DOHH2 (cell line): ENCODE data around the gene GYPC.
"Not testable (repeated sequence)": the region's sequence is repeated elsewhere in the genome, so short reads cannot be mapped to it uniquely, and the experiment has no call there.

Experiments used
- H3F3A ChIP-seq: fragments of 200-600 bp; sonication (generic), shearing (Covaris generic); 2 replicates; pipeline ENCODE4 v1.6.0; 2016; ENCODE audit warnings: antibody characterized with exemption, mild to moderate bottlenecking; ENCODE audit not compliant: control insufficient read depth, insufficient read depth
- H3K27ac ChIP-seq: fragments of 200-600 bp; sonication (generic); 2 replicates; pipeline ENCODE4 v1.5.1; 2014; ENCODE audit warnings: low read depth, mild to moderate bottlenecking, low read length, moderate library complexity
- H3K27me3 ChIP-seq: fragments of 200-600 bp; sonication (generic); 2 replicates; pipeline ENCODE4 v1.6.1; 2014; ENCODE audit warnings: mild to moderate bottlenecking, low read length, mixed read lengths; ENCODE audit not compliant: control insufficient read depth
- H3K36me3 ChIP-seq: fragments of 200-600 bp; sonication (generic); 2 replicates; pipeline ENCODE4 v1.6.1; 2014; ENCODE audit warnings: mild to moderate bottlenecking, low read length, moderate library complexity, mixed read lengths; ENCODE audit not compliant: control insufficient read depth
- H3K4me1 ChIP-seq: fragments of 200-600 bp; sonication (generic); 2 replicates; pipeline ENCODE4 v1.6.1; 2014; ENCODE audit warnings: mild to moderate bottlenecking, low read length, mixed read lengths; ENCODE audit not compliant: control insufficient read depth
- H3K4me2 ChIP-seq: fragments of 200-600 bp; sonication (generic); 2 replicates; pipeline ENCODE4 v1.6.0; 2014; ENCODE audit warnings: mild to moderate bottlenecking, low read length, moderate library complexity
- H3K4me3 ChIP-seq: fragments of 200-600 bp; sonication (generic); 2 replicates; pipeline ENCODE4 v1.5.1; 2014; ENCODE audit warnings: mild to moderate bottlenecking, low read length, mixed read lengths
- H3K79me2 ChIP-seq: fragments of 200-600 bp; sonication (generic); 2 replicates; pipeline ENCODE4 v1.6.1; 2014; ENCODE audit warnings: mild to moderate bottlenecking, low read length, mixed read lengths; ENCODE audit not compliant: control insufficient read depth
- H3K9me2 ChIP-seq: fragments of 200-600 bp; sonication (generic); replicated peaks from 2 replicates; pipeline ENCODE4 v1.6.1; 2014; ENCODE audit warnings: mild to moderate bottlenecking, low read length, mixed read lengths; ENCODE audit not compliant: control insufficient read depth
- H3K9me3 ChIP-seq: fragments of 200-600 bp; sonication (generic); 2 replicates; pipeline ENCODE4 v1.6.1; 2014; ENCODE audit warnings: antibody characterized with exemption, low read length, mixed read lengths; ENCODE audit not compliant: control insufficient read depth, insufficient read depth
- H4K20me1 ChIP-seq: fragments of 200-600 bp; sonication (generic); 2 replicates; pipeline ENCODE4 v1.6.0; 2014; ENCODE audit warnings: low read depth, mild to moderate bottlenecking, antibody characterized with exemption, low read length, moderate library complexity; ENCODE audit not compliant: control insufficient read depth, insufficient read depth
- CTCF ChIP-seq: fragments of 200-600 bp; sonication (generic); IDR thresholded peaks from one replicate; pipeline ENCODE4 v1.5.1; 2014; ENCODE audit warnings: antibody characterized with exemption, mild to moderate bottlenecking, low read depth, low read length; ENCODE audit not compliant: poor library complexity, severe bottlenecking
- EZH2phosphoT487 ChIP-seq: fragments of 200-600 bp; sonication (generic); IDR thresholded peaks from 2 replicates; pipeline ENCODE4 v1.6.1; 2017; ENCODE audit warnings: borderline replicate concordance, mild to moderate bottlenecking, antibody characterized with exemption, low read length, moderate library complexity, mixed read lengths

Gene GYPC

GRCh38 chr2:126638746-126639145 is 17.2 kb upstream of the GYPC start:
- Histone ChIP-seq H3K27me3 (no peaks in the 10 kb centered on the region), H3K27ac (no peak overlapping the region), H3K9me3 (no peaks in the 10 kb centered on the region), H3K4me1 (no peaks in the 10 kb centered on the region), H3K4me2 (no peak overlapping the region), H3K9me2 (no peaks in the 10 kb centered on the region), H3F3A (no peaks in the 10 kb centered on the region), H3K36me3 (no peaks in the 10 kb centered on the region), H3K4me3 (no peak overlapping the region), H3K79me2 (no peaks in the 10 kb centered on the region), H4K20me1 (no peaks in the 10 kb centered on the region)
- no peak for TF ChIP-seq CTCF
- TF ChIP-seq EZH2phosphoT487, result no peak

GRCh38 chr2:126639276-126639675 is 16.7 kb upstream of the GYPC start:
- Histone ChIP-seq H3K27me3 (no peaks in the 10 kb centered on the region), H4K20me1 (no peaks in the 10 kb centered on the region), H3K4me1 (peaks cover 4% of the 10 kb centered on the region), H3K36me3 (no peaks in the 10 kb centered on the region), H3F3A (no peaks in the 10 kb centered on the region), H3K4me3 (no peak overlapping the region), H3K9me3 (peaks cover 5% of the 10 kb centered on the region; the same call in 1 of the 2 replicates), H3K4me2 (no peak overlapping the region), H3K79me2 (no peaks in the 10 kb centered on the region), H3K9me2 (no peaks in the 10 kb centered on the region), H3K27ac (no peak overlapping the region)
- TF ChIP-seq EZH2phosphoT487, result no peak
- no peak for TF ChIP-seq CTCF

GRCh38 chr2:126641294-126641693 is 14.7 kb upstream of the GYPC start:
- not testable (repeated sequence) for H3F3A ChIP-seq, H3K27ac ChIP-seq, H3K27me3 ChIP-seq, H3K79me2 ChIP-seq, H3K36me3 ChIP-seq, H4K20me1 ChIP-seq, H3K9me2 ChIP-seq, H3K9me3 ChIP-seq, H3K4me3 ChIP-seq, H3K4me2 ChIP-seq
- H3K4me1 ChIP-seq, result peaks cover 15% of the 10 kb centered on the region

- Histone ChIP-seq H3K4me1 (peaks cover 15% of the 10 kb centered on the region), H4K20me1 (no peaks in the 10 kb centered on the region), H3F3A (no peaks in the 10 kb centered on the region), H3K79me2 (no peaks in the 10 kb centered on the region), H3K4me2 (no peak overlapping the region), H3K4me3 (no peak overlapping the region), H3K36me3 (no peaks in the 10 kb centered on the region), H3K9me2 (no peaks in the 10 kb centered on the region), H3K9me3 (peaks cover 5% of the 10 kb centered on the region; the same call in 1 of the 2 replicates), H3K27ac (no peak overlapping the region), H3K27me3 (no peaks in the 10 kb centered on the region)
- no peak for TF ChIP-seq EZH2phosphoT487
- no peak for TF ChIP-seq CTCF
Measured at GRCh38 chr2:126642031-126642430, 13.9 kb upstream of the GYPC start.
